Prostate gland (tissue), 2 donors: ENCODE measurements around the gene SAGE1. TPM values are rescaled to one million over a fixed set of nuclear protein-coding genes. Genes with fewer than 3 reads are reported as not detected.
"Not testable (repeated sequence)": the region's sequence is repeated elsewhere in the genome, so short reads cannot be mapped to it uniquely, and the experiment has no call there.

ENCODE experiments used
- DNase-seq: peaks from one replicate; pipeline ENCODE4 v3.0.0-alpha.2; 2019; ENCODE audit warnings: low spot score
- H3K27ac ChIP-seq, 2 donors: fragments of 200-600 bp; sonication (generic); 2 replicates each; pipeline ENCODE4 v1.5.1; 2017 to 2019
- H3K27me3 ChIP-seq: fragments of 200-600 bp; sonication (generic); replicated peaks from 2 replicates; pipeline ENCODE4 v1.5.1; 2019; ENCODE audit not compliant: insufficient read depth
- H3K36me3 ChIP-seq, 2 donors: fragments of 200-600 bp; sonication (generic); 1 replicate in 1 of 2; 2 replicates in 1 of 2; pipeline versions ENCODE4 v1.5.1 to v1.8.1; 2017 to 2019
- H3K4me1 ChIP-seq: fragments of 200-600 bp; sonication (generic); replicated peaks from 2 replicates; pipeline ENCODE4 v1.5.1; 2019
- H3K4me3 ChIP-seq, 2 donors: fragments of 200-600 bp; sonication (generic); 2 replicates each; pipeline ENCODE4 v1.5.1; 2017 to 2019
- H3K9me3 ChIP-seq: fragments of 200-600 bp; sonication (generic); 2 replicates; pipeline ENCODE4 v1.5.1; 2017
- CTCF ChIP-seq, 4 experiments: fragments of 200-600 bp in 2 of 4; fragments of 450-650 bp in 2 of 4; sonication (generic) in 2 of 4; IDR thresholded peaks; 1 replicate in 3 of 4; 2 replicates in 1 of 4; pipeline ENCODE4 v1.5.1; 2016 to 2019; ENCODE audit warnings: antibody characterized with exemption in 4 of 4, mild to moderate bottlenecking in 2 of 4, moderate library complexity in 2 of 4
- POLR2A ChIP-seq: fragments of 450-650 bp; IDR thresholded peaks from one replicate; pipeline ENCODE4 v1.6.1; 2016; ENCODE audit warnings: antibody characterized with exemption, mild to moderate bottlenecking
- POLR2AphosphoS5 ChIP-seq: sonication (generic); formaldehyde crosslinking; IDR thresholded peaks from one replicate; pipeline ENCODE4 v1.6.1; 2017; ENCODE audit warnings: antibody characterized with exemption
- WGBS: methylation state at CpG from one replicate; pipeline ENCODE4 v1.1.5; 2018; 5-methylcytosine and 5-hydroxymethylcytosine counted together
- intact Hi-C: fragments of 100-400 bp; cut with DNase I; formaldehyde crosslinking; loops from one replicate; pipeline ENCODE4 v1.14.2; 2022
- total RNA-seq, 2 donors: library from RNA; depleted of rRNA; stranded (reverse); fragments of >200 nt; gene quantifications; one replicate each; pipeline ENCODE4 v1.1.0, GENCODE V29; 2016

SAGE1 gene
- total RNA-seq, 2 donors from 2014 or later, result 1.8 TPM; not detected in 1

- intact Hi-C loops, result no loop called here
- Histone ChIP-seq H3K4me3 (no peak overlapping the region), H3K27ac (no peak overlapping the region), H3K9me3 (no peaks in the 10 kb centered on the region), H3K4me1 (no peaks in the 10 kb centered on the region), H3K27me3 (no peaks in the 10 kb centered on the region), H3K36me3 (no peaks in the 10 kb centered on the region)
- 88% methylated on average over 7 of the region's 11 CpGs for WGBS
- no peak for DNase-seq
- no peak for TF ChIP-seq CTCF (IDR thresholded peaks at IDR 0.05)
- no peak for TF ChIP-seq POLR2AphosphoS5
- TF ChIP-seq POLR2A, result no peak
Measured at GRCh38 chrX:135892781-135893180, 735 bp upstream of the SAGE1 start.

GRCh38 chrX:135910251-135910650 is 16.7 kb downstream of the SAGE1 start:
- intact Hi-C loops, result no loop called here
- Histone ChIP-seq H3K27ac (no peak overlapping the region), H3K4me3 (no peak overlapping the region), H3K4me1 (no peaks in the 10 kb centered on the region), H3K36me3 (no peaks in the 10 kb centered on the region), H3K27me3 (no peaks in the 10 kb centered on the region), H3K9me3 (no peaks in the 10 kb centered on the region)
- TF ChIP-seq POLR2A, result no peak
- no peak for TF ChIP-seq POLR2AphosphoS5
- TF ChIP-seq CTCF (IDR thresholded peaks at IDR 0.05), result no peak
- DNase-seq, result no peak
- WGBS, result 84% methylated on average over 5 of the region's 5 CpGs

GRCh38 chrX:135914404-135914803 is 20.9 kb downstream of the SAGE1 start:
- Histone ChIP-seq H3K9me3 (no peaks in the 10 kb centered on the region), H3K36me3 (no peaks in the 10 kb centered on the region), H3K27ac (no peak overlapping the region), H3K4me1 (no peaks in the 10 kb centered on the region), H3K27me3 (no peaks in the 10 kb centered on the region), H3K4me3 (no peak overlapping the region)
- intact Hi-C loops, result no loop called here
- 86% methylated on average over 5 of the region's 5 CpGs for WGBS
- TF ChIP-seq POLR2AphosphoS5 (no peak), POLR2A (no peak), CTCF (IDR thresholded peaks at IDR 0.05) (no peak)
- no peak for DNase-seq

GRCh38 chrX:135920516-135920915 is 27.0 kb downstream of the SAGE1 start:
- H3K4me3 ChIP-seq, H3K9me3 ChIP-seq, H3K27ac ChIP-seq, H3K36me3 ChIP-seq, H3K27me3 ChIP-seq, intact Hi-C loops, H3K4me1 ChIP-seq, DNase-seq: not testable (repeated sequence)
- WGBS, result 81% methylated on average over 1 of the region's 1 CpG

- 84% methylated on average over 5 of the region's 5 CpGs for WGBS
- H3K4me3 ChIP-seq, result no peak overlapping the region
- H3K9me3 ChIP-seq, result no peaks in the 10 kb centered on the region
- no peaks in the 10 kb centered on the region for H3K36me3 ChIP-seq
- DNase-seq, result no peak
- no peak overlapping the region for H3K27ac ChIP-seq
- no peaks in the 10 kb centered on the region for H3K4me1 ChIP-seq
- intact Hi-C loops, result no loop called here
- TF ChIP-seq CTCF (IDR thresholded peaks at IDR 0.05) (no peak), POLR2A (no peak), POLR2AphosphoS5 (no peak)
- no peaks in the 10 kb centered on the region for H3K27me3 ChIP-seq
Measured at GRCh38 chrX:135923353-135923752, 29.8 kb downstream of the SAGE1 start.
